IPS-20b (cell line): Measurements from ENCODE around the gene ERC1.
A peak's percentile ranks its signal among the peaks of the same experiment; 100 is the strongest.

Experiments
- H3K27ac ChIP-seq: one replicate; pipeline ENCODE4 v1.5.1; 2013; ENCODE audit warnings: low read length
- H3K27me3 ChIP-seq: 2 replicates; pipeline ENCODE4 v1.6.1; 2013; ENCODE audit warnings: mild to moderate bottlenecking, low read length, inconsistent platforms; ENCODE audit not compliant: insufficient read depth
- H3K36me3 ChIP-seq: 2 replicates; pipeline ENCODE4 v1.6.1; 2013; ENCODE audit warnings: low read depth, mild to moderate bottlenecking, inconsistent platforms, low read length, moderate library complexity; ENCODE audit not compliant: insufficient read depth
- H3K4me1 ChIP-seq: 2 replicates; pipeline ENCODE4 v1.6.1; 2013; ENCODE audit warnings: mild to moderate bottlenecking, control low read depth, inconsistent platforms, low read length, moderate library complexity; ENCODE audit not compliant: insufficient read depth
- H3K4me3 ChIP-seq: 2 replicates; pipeline ENCODE4 v1.5.1; 2013; ENCODE audit warnings: mild to moderate bottlenecking, low read length, inconsistent platforms
- H3K9ac ChIP-seq: 2 replicates; pipeline ENCODE4 v1.6.1; 2013; ENCODE audit warnings: low read depth, mild to moderate bottlenecking, inconsistent platforms, low read length, moderate library complexity
- H3K9me3 ChIP-seq: 2 replicates; pipeline ENCODE4 v1.6.1; 2013; ENCODE audit warnings: mild to moderate bottlenecking, low read depth, low read length, inconsistent platforms; ENCODE audit not compliant: insufficient read depth

Gene ERC1

GRCh38 chr12:1523558-1524050 lies 532.6 kb downstream of the ERC1 start:
- Histone ChIP-seq H3K4me3 (no peak overlapping the region; the same call in 1 of the 2 replicates), H3K36me3 (no peaks in the 10 kb centered on the region), H3K9ac (no peak overlapping the region), H3K27me3 (peaks cover 46% of the 10 kb centered on the region), H3K4me1 (peaks cover 10% of the 10 kb centered on the region; the same call in 1 of the 2 replicates), H3K27ac (no peak overlapping the region), H3K9me3 (no peaks in the 10 kb centered on the region)

DNA sequence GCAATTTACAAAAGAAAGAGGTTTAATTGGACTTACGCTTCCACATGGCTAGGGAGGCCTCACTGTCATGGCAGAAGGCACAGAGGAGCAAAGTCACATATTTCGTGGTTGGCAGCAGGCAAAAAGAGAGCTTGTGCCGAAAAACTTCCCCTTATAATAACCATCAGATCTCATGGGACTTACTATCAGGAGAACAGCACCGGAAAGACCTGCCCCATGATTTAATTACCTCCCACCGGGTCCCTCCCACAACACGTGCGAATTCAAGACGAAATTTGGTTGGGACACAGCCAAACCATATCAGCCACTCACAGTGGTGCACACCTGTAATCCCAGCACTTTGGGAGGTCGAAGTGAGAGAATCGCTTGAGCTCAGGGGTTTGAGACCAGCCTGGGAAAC lies 534.8 kb downstream of the ERC1 start:
- Histone ChIP-seq H3K9ac (no peak overlapping the region), H3K36me3 (no peaks in the 10 kb centered on the region), H3K4me1 (peaks cover 10% of the 10 kb centered on the region; the same call in 1 of the 2 replicates), H3K27me3 (peaks cover 61% of the 10 kb centered on the region), H3K9me3 (no peaks in the 10 kb centered on the region), H3K27ac (no peak overlapping the region), H3K4me3 (no peak overlapping the region)

DNA sequence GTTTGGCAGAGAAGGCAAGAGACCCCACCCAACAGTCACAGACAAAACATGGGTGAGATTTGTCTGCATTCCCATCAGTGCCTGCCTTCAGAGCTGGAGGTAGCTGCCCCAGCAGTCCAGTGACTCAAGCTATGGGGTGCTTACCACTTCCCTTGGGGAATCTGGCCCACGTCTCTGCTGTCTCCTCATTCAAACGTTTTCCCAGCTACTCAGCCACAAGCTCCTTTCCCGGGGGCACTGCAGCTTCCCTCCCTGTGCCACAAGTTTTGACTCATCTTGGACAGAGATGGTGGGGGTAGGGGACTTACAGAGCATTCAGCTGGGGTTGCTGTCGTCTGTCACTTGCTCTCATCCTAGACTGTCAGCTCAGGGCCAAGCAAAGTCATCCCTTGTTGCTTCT lies 536.8 kb downstream of the ERC1 start:
- no peaks in the 10 kb centered on the region for H3K9me3 ChIP-seq
- H3K36me3 ChIP-seq: no peaks in the 10 kb centered on the region
- H3K9ac ChIP-seq: no peak overlapping the region
- peaks cover 80% of the 10 kb centered on the region for H3K27me3 ChIP-seq
- peaks cover 10% of the 10 kb centered on the region; the same call in 1 of the 2 replicates for H3K4me1 ChIP-seq
- no peak overlapping the region for H3K27ac ChIP-seq
- no peak overlapping the region for H3K4me3 ChIP-seq

- no peak overlapping the region for H3K4me3 ChIP-seq
- peaks cover 5% of the 10 kb centered on the region; the same call in 1 of the 2 replicates for H3K4me1 ChIP-seq
- no peaks in the 10 kb centered on the region for H3K9me3 ChIP-seq
- H3K36me3 ChIP-seq: no peaks in the 10 kb centered on the region
- H3K27me3 ChIP-seq: peaks cover 90% of the 10 kb centered on the region
- H3K9ac ChIP-seq: no peak overlapping the region
- no peak overlapping the region for H3K27ac ChIP-seq
Measured at GRCh38 chr12:1528791-1529190, 537.8 kb downstream of the ERC1 start.

DNA sequence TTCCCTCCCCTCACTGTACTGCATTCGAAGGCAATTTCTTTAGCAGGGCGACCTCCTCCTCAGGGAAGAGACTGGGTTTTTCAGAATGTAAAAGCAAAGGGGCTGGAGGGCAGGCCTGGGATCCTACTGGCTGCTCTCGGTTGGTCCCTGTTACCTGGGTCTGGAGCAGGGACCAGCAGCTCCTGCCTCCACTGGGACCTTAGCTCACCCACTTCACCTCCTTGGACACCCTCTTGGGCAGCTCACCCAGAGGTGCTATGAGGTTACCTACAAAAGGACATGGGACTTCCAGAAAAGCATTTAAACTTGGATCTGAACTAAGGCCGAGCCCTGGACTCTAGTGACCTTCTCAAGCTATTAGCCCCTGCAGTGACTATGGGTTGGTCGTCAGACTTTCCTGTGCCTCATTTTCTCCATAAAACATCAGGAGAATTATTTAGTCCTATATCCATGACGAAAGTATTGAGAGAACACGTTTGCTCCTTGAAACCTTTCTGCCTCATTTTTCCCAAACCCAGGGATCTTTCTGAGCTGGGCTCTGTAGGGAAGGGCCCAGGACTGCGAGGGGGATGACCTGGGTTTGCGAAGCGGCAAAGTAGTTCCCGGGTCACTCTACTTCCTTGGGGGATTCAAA lies 538.3 kb downstream of the ERC1 start:
- peak overlapping the region; percentile 61 for H3K4me3 ChIP-seq
- peaks cover 90% of the 10 kb centered on the region for H3K27me3 ChIP-seq
- no peaks in the 10 kb centered on the region; the same call in 1 of the 2 replicates for H3K4me1 ChIP-seq
- H3K9me3 ChIP-seq: no peaks in the 10 kb centered on the region
- H3K9ac ChIP-seq: no peak overlapping the region
- H3K36me3 ChIP-seq: no peaks in the 10 kb centered on the region
- H3K27ac ChIP-seq: no peak overlapping the region

GRCh38 chr12:1529862-1530591 lies 539.0 kb downstream of the ERC1 start:
- Histone ChIP-seq H3K36me3 (no peaks in the 10 kb centered on the region), H3K27ac (no peak overlapping the region), H3K4me1 (no peaks in the 10 kb centered on the region; the same call in 1 of the 2 replicates), H3K9me3 (no peaks in the 10 kb centered on the region), H3K9ac (no peak overlapping the region), H3K4me3 (peak overlapping the region; percentile 61), H3K27me3 (peaks cover 90% of the 10 kb centered on the region)

GRCh38 chr12:1530592-1531152 lies 539.6 kb downstream of the ERC1 start:
- Histone ChIP-seq H3K9ac (no peak overlapping the region), H3K4me1 (no peaks in the 10 kb centered on the region; the same call in 1 of the 2 replicates), H3K27ac (no peak overlapping the region), H3K27me3 (peaks cover 89% of the 10 kb centered on the region), H3K36me3 (no peaks in the 10 kb centered on the region), H3K4me3 (peak overlapping the region; percentile 58; the same call in 1 of the 2 replicates), H3K9me3 (no peaks in the 10 kb centered on the region)

GRCh38 chr12:1531153-1531653 lies 540.2 kb downstream of the ERC1 start:
- no peak overlapping the region for H3K9ac ChIP-seq
- no peaks in the 10 kb centered on the region for H3K9me3 ChIP-seq
- H3K4me3 ChIP-seq: peak overlapping the region; percentile 58; the same call in 1 of the 2 replicates
- no peaks in the 10 kb centered on the region for H3K36me3 ChIP-seq
- no peak overlapping the region for H3K27ac ChIP-seq
- H3K4me1 ChIP-seq: no peaks in the 10 kb centered on the region; the same call in 1 of the 2 replicates
- peaks cover 89% of the 10 kb centered on the region for H3K27me3 ChIP-seq

GRCh38 chr12:1531654-1532374 lies 540.8 kb downstream of the ERC1 start:
- Histone ChIP-seq H3K9ac (no peak overlapping the region), H3K9me3 (no peaks in the 10 kb centered on the region), H3K27me3 (peaks cover 88% of the 10 kb centered on the region), H3K4me3 (peak overlapping the region; percentile 58; the same call in 1 of the 2 replicates), H3K36me3 (no peaks in the 10 kb centered on the region), H3K27ac (no peak overlapping the region), H3K4me1 (no peaks in the 10 kb centered on the region; the same call in 1 of the 2 replicates)

- Histone ChIP-seq H3K27me3 (peaks cover 90% of the 10 kb centered on the region), H3K9ac (no peak overlapping the region), H3K4me1 (no peaks in the 10 kb centered on the region; the same call in 1 of the 2 replicates), H3K4me3 (no peak overlapping the region), H3K9me3 (no peaks in the 10 kb centered on the region), H3K27ac (no peak overlapping the region), H3K36me3 (no peaks in the 10 kb centered on the region)
Measured at GRCh38 chr12:1532375-1533165, 541.5 kb downstream of the ERC1 start.
